B cell (primary cell): ENCODE data around the gene RFX4. TPM values are rescaled to one million over a fixed set of nuclear protein-coding genes. Genes with fewer than 3 reads are reported as not detected.

Experiments
- ATAC-seq: fragments of 200-7000 bp; cut with Tn5 transposase; one replicate; pipeline ENCODE4 v1.10.0; 2021; ENCODE audit warnings: low read depth, mild to moderate bottlenecking, moderate number of reproducible peaks, moderate library complexity
- CTCF ChIA-PET: fragments of 350-600 bp; sonication (Branson Sonifier 250); formaldehyde crosslinking; loops from one replicate; lab custom pipeline; 2021; ENCODE audit warnings: antibody characterized with exemption, inconsistent platforms; lab: Charles Lee
- POLR2A ChIA-PET: fragments of 350-600 bp; sonication (Branson Sonifier 250); formaldehyde crosslinking; loops from one replicate; lab custom pipeline; 2021; ENCODE audit warnings: antibody characterized with exemption; lab: Charles Lee
- DNase-seq: peaks from one replicate; pipeline ENCODE4 v3.0.0; 2013
- H2AFZ ChIP-seq: 2 replicates; pipeline ENCODE4 v1.6.1; 2012; ENCODE audit warnings: mild to moderate bottlenecking, low read depth, low read length; ENCODE audit not compliant: insufficient read depth, poor library complexity, severe bottlenecking
- H3K27ac ChIP-seq, 2 donors: 1 replicate in 1 of 2; 2 replicates in 1 of 2; pipeline ENCODE4 v1.5.1; 2012 to 2013; ENCODE audit warnings: low read length in 2 of 2, mild to moderate bottlenecking in 2 of 2, moderate library complexity in 1 of 2
- H3K27me3 ChIP-seq, 4 experiments: fragments of 200-600 bp in 1 of 4; sonication (generic) in 1 of 4; replicated peaks in 1 of 4; 1 replicate in 2 of 4; 2 replicates in 2 of 4; pipeline versions ENCODE4 v1.6.1 to v1.7.0; 2013 to 2016; ENCODE audit warnings: low read length in 3 of 4, mild to moderate bottlenecking in 2 of 4, mixed read lengths in 1 of 4, moderate library complexity in 1 of 4; ENCODE audit not compliant: insufficient read depth in 4 of 4, control insufficient read depth in 3 of 4; ENCODE audit errors: control extremely low read depth in 1 of 4
- H3K36me3 ChIP-seq, 2 experiments: replicated peaks in 1 of 2; 1 replicate in 1 of 2; 2 replicates in 1 of 2; pipeline versions ENCODE4 v1.6.1 to v1.7.1; 2013; ENCODE audit warnings: low read length in 1 of 2; ENCODE audit not compliant: insufficient read depth in 2 of 2, control insufficient read depth in 1 of 2; ENCODE audit errors: control extremely low read depth in 1 of 2, extremely low read depth in 1 of 2
- H3K4me1 ChIP-seq, 2 donors: fragments of 200-600 bp in 1 of 2; sonication (generic) in 1 of 2; 1 replicate in 1 of 2; 2 replicates in 1 of 2; pipeline versions ENCODE4 v1.5.1 to v1.6.1; 2013 to 2017; ENCODE audit warnings: low read length in 2 of 2; ENCODE audit not compliant: control insufficient read depth in 2 of 2, insufficient read depth in 2 of 2
- H3K4me2 ChIP-seq: replicated peaks from 2 replicates; pipeline ENCODE3; 2012; ENCODE audit warnings: mild to moderate bottlenecking, low read depth, low read length; ENCODE audit not compliant: poor library complexity, severe bottlenecking
- H3K4me3 ChIP-seq, 5 experiments: fragments of 200-600 bp in 1 of 5; sonication (generic) in 1 of 5; 1 replicate in 3 of 5; 2 replicates in 2 of 5; pipeline versions ENCODE4 v1.5.1 to v1.7.0; 2011 to 2016; ENCODE audit warnings: low read length in 4 of 5, mild to moderate bottlenecking in 4 of 5, low read depth in 2 of 5, control low read depth in 1 of 5, moderate library complexity in 1 of 5; ENCODE audit not compliant: insufficient read depth in 1 of 5; ENCODE audit errors: control extremely low read depth in 1 of 5, extremely low read depth in 1 of 5
- H3K79me2 ChIP-seq: fragments of 200-600 bp; sonication (generic); one replicate; pipeline ENCODE4 v1.6.0; 2016; ENCODE audit warnings: low read length; ENCODE audit not compliant: control insufficient read depth, insufficient read depth
- H3K9ac ChIP-seq: fragments of 200-600 bp; sonication (generic); 2 replicates; pipeline ENCODE4 v1.6.1; 2017; ENCODE audit warnings: mild to moderate bottlenecking, low read length, moderate library complexity
- H3K9me3 ChIP-seq, 3 donors: one replicate each; pipeline versions ENCODE4 v1.6.1 to v1.7.1; 2013; ENCODE audit warnings: low read length in 2 of 3; ENCODE audit not compliant: control insufficient read depth in 2 of 3, insufficient read depth in 1 of 3; ENCODE audit errors: control extremely low read depth in 1 of 3
- H4K20me1 ChIP-seq: 2 replicates; pipeline ENCODE4 v1.6.0; 2012; ENCODE audit warnings: mild to moderate bottlenecking, low read length; ENCODE audit not compliant: insufficient read depth, control insufficient read depth, poor library complexity, severe bottlenecking
- H3K27ac Mint-ChIP-seq: one replicate; pipeline ENCODE4 v1.8.0; 2021; ENCODE audit warnings: mixed read lengths
- H3K27me3 Mint-ChIP-seq: one replicate; pipeline ENCODE4 v1.8.0; 2021; ENCODE audit warnings: mixed read lengths
- H3K4me1 Mint-ChIP-seq: one replicate; pipeline ENCODE4 v1.8.0; 2021; ENCODE audit warnings: mixed read lengths
- H3K4me3 Mint-ChIP-seq: one replicate; pipeline ENCODE4 v1.8.0; 2021; ENCODE audit warnings: mixed read lengths
- H3K9me3 Mint-ChIP-seq: one replicate; pipeline ENCODE4 v1.8.0; 2022; ENCODE audit warnings: mixed read lengths; ENCODE audit not compliant: insufficient read depth
- CTCF ChIP-seq: fragments of 200-600 bp; IDR thresholded peaks from one replicate; pipeline ENCODE4 v1.8.0; 2022; ENCODE audit warnings: antibody characterized with exemption, mild to moderate bottlenecking
- EZH2 ChIP-seq: IDR thresholded peaks from 2 replicates; pipeline ENCODE4 v1.6.1; 2012; ENCODE audit warnings: borderline replicate concordance, low read depth, mild to moderate bottlenecking, moderate library complexity, low read length; ENCODE audit not compliant: insufficient read depth, poor library complexity, severe bottlenecking
- WGBS: methylation state at CpG from one replicate; pipeline ENCODE4 v1.1.5; 2013; ENCODE audit warnings: missing lambda C conversion rate; ENCODE audit not compliant: insufficient coverage; 5-methylcytosine and 5-hydroxymethylcytosine counted together
- intact Hi-C: fragments of 100-400 bp; cut with micrococcal nuclease; formaldehyde crosslinking; loops from one replicate; pipeline ENCODE4 v1.10.0; 2022
- polyA plus RNA-seq: library from polyadenylated mRNA; depleted of rRNA; stranded (reverse); fragments of >200 nt; gene quantifications from 2 replicates; pipeline ENCODE4 v1.2.3, GENCODE V29; 2012
- total RNA-seq, 2 donors: library from RNA; stranded (reverse); fragments of 120-200 nt in 1 of 2; gene quantifications; 1 replicate in 1 of 2; 2 replicates in 1 of 2; pipeline versions ENCODE4 v1.2.3 to v1.2.4, GENCODE V29; 2013 to 2022

The RFX4 gene
- total and polyA plus RNA-seq, 2 donors (not counting 1 experiment from before 2014, with no cell fraction given), result not detected

- no peak overlapping the region for H3K27ac ChIP-seq
- no peaks in the 10 kb centered on the region for H3K79me2 ChIP-seq
- Mint-ChIP-seq H3K9me3 (no peaks in the 10 kb centered on the region), H3K4me1 (no peaks in the 10 kb centered on the region), H3K27me3 (peaks cover 24% of the 10 kb centered on the region), H3K27ac (no peak overlapping the region), H3K4me3 (no peak overlapping the region)
- no peak overlapping the region for H3K9ac ChIP-seq
- H3K4me2 ChIP-seq, result no peak overlapping the region
- no peaks in the 10 kb centered on the region for H3K4me1 ChIP-seq
- H3K9me3 ChIP-seq, result no peaks in the 10 kb centered on the region
- H4K20me1 ChIP-seq, result no peaks in the 10 kb centered on the region
- DNase-seq, result no peak
- 100% methylated on average over 1 of the region's 3 CpGs for WGBS
- H3K27me3 ChIP-seq, result peaks cover 0 to 5% (median 1%) of the 10 kb centered on the region in 4 experiments
- intact Hi-C loops, result no loop called here
- no peak for ATAC-seq
- H3K36me3 ChIP-seq, result no peaks in the 10 kb centered on the region
- POLR2A ChIA-PET, result no interaction called here
- CTCF ChIA-PET, result no interaction called here
- H2AFZ ChIP-seq, result no peak overlapping the region
- H3K4me3 ChIP-seq, result no peak overlapping the region
- TF ChIP-seq EZH2 (no peak), CTCF (no peak)
These were observed 48.3 kb downstream of the RFX4 start for GRCh38 chr12:106631150-106631549.

GRCh38 chr12:106631797-106632196 lies 49.0 kb downstream of the RFX4 start:
- Histone ChIP-seq H2AFZ (no peak overlapping the region), H4K20me1 (no peaks in the 10 kb centered on the region), H3K27me3 (peaks cover 0 to 5% (median 1%) of the 10 kb centered on the region in 4 experiments), H3K9me3 (no peaks in the 10 kb centered on the region), H3K79me2 (no peaks in the 10 kb centered on the region), H3K4me2 (no peak overlapping the region), H3K4me1 (no peaks in the 10 kb centered on the region), H3K27ac (no peak overlapping the region), H3K36me3 (no peaks in the 10 kb centered on the region), H3K9ac (no peak overlapping the region), H3K4me3 (no peak overlapping the region)
- ChIA-PET CTCF (no interaction called here), POLR2A (no interaction called here)
- intact Hi-C loops, result no loop called here
- no CpG with 5 or more reads among the region's 2 CpGs for WGBS
- Mint-ChIP-seq H3K9me3 (no peaks in the 10 kb centered on the region), H3K4me3 (no peak overlapping the region), H3K27me3 (peaks cover 28% of the 10 kb centered on the region), H3K4me1 (no peaks in the 10 kb centered on the region), H3K27ac (no peak overlapping the region)
- ATAC-seq (no peak), DNase-seq (no peak)
- TF ChIP-seq EZH2 (no peak), CTCF (no peak)
